Activated T-cell treated with anti-CD3 and anti-CD28 coated beads, Interleukin-2, amount 50 U/mL, for 48 hours (primary cell): Measurements from ENCODE around the gene NUP85.
"Not testable (repeated sequence)": the region's sequence is repeated elsewhere in the genome, so short reads cannot be mapped to it uniquely, and the experiment has no call there.

Source experiments
- DNase-seq, 2 experiments: peaks; one replicate each; pipeline ENCODE4 v3.0.0-alpha.2; 2020

NUP85 gene

GRCh38 chr17:75270218-75270965 lies 64.9 kb downstream of the NUP85 start:
- peak; percentile 82 to 85 for DNase-seq

GRCh38 chr17:75270966-75271232 lies 65.4 kb downstream of the NUP85 start, which contains the start of gene MIF4GD:
Gene MIF4GD (minus strand): TSS chr17:75271231. CDS start chr17:75270195, 1,036 bp downstream.
- no peak for DNase-seq

GRCh38 chr17:75271233-75271954 lies 65.9 kb downstream of the NUP85 start:
- peak; percentile 89 to 94 for DNase-seq

- peak; percentile 48 to 53 for DNase-seq
Observed at GRCh38 chr17:75271955-75272847, 66.7 kb downstream of the NUP85 start.

GRCh38 chr17:75272848-75273184 lies 67.3 kb downstream of the NUP85 start:
- no peak for DNase-seq

- no peak for DNase-seq
Observed at GRCh38 chr17:75273977-75274708, 68.7 kb downstream of the NUP85 start.

- no peak for DNase-seq
Observed at GRCh38 chr17:75277664-75278071, 72.2 kb downstream of the NUP85 start.

GRCh38 chr17:75280189-75280588 lies 74.7 kb downstream of the NUP85 start:
- DNase-seq: not testable (repeated sequence)

- DNase-seq: no peak
Observed at GRCh38 chr17:75285123-75285522, 79.6 kb downstream of the NUP85 start.
